HAP-1 (cell line): ENCODE data around the gene KDM4D.
"Not testable (repeated sequence)": the region's sequence is repeated elsewhere in the genome, so short reads cannot be mapped to it uniquely, and the experiment has no call there.

Experiments used
- DNase-seq, 2 experiments: peaks; one replicate each; pipeline ENCODE4 v3.0.0-alpha.2; 2016 to 2020; ENCODE audit warnings: low spot score in 2 of 2
- H3K27me3 ChIP-seq: fragments of 250-450 bp; sonication (Bioruptor Pico); 2 replicates; pipeline ENCODE4 v1.5.1; 2020; ENCODE audit warnings: low read depth, mild to moderate bottlenecking, moderate library complexity
- H3K36me3 ChIP-seq: fragments of 250-450 bp; sonication (Bioruptor Pico); replicated peaks from 2 replicates; pipeline ENCODE4 v1.5.1; 2020; ENCODE audit warnings: mild to moderate bottlenecking
- H3K4me1 ChIP-seq: fragments of 250-450 bp; sonication (Bioruptor Pico); 2 replicates; pipeline ENCODE4 v1.5.1; 2020; ENCODE audit warnings: mild to moderate bottlenecking
- H3K4me3 ChIP-seq: fragments of 250-450 bp; sonication (Bioruptor Pico); 2 replicates; pipeline ENCODE4 v1.5.1; 2020; ENCODE audit warnings: mild to moderate bottlenecking, moderate library complexity
- H3K9me3 ChIP-seq: fragments of 250-450 bp; sonication (Bioruptor Pico); 2 replicates; pipeline ENCODE4 v1.5.1; 2020; ENCODE audit warnings: mild to moderate bottlenecking, moderate library complexity
- in situ Hi-C: fragments of 300-500 bp; cut with MboI; formaldehyde crosslinking; loops from 3 replicates; pipeline ENCODE4 v1.14.3; 2020; ENCODE audit warnings: low sequenced_read_pairs, inconsistent platforms, mixed read lengths

Gene KDM4D

DNA sequence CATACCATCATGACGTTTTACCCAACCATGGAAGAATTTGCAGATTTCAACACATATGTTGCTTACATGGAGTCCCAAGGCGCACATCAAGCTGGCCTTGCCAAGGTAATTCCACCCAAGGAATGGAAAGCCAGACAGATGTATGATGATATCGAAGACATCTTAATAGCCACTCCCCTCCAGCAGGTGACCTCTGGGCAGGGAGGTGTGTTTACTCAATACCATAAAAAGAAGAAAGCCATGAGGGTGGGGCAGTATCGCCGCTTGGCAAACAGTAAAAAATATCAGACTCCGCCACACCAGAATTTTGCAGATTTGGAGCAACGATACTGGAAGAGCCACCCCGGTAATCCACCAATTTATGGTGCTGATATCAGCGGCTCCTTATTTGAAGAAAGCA lies 52.1 kb downstream of the KDM4D start:
- H3K9me3 ChIP-seq, H3K4me3 ChIP-seq, DNase-seq, H3K27me3 ChIP-seq, in situ Hi-C loops, H3K36me3 ChIP-seq, H3K4me1 ChIP-seq: not testable (repeated sequence)

DNA sequence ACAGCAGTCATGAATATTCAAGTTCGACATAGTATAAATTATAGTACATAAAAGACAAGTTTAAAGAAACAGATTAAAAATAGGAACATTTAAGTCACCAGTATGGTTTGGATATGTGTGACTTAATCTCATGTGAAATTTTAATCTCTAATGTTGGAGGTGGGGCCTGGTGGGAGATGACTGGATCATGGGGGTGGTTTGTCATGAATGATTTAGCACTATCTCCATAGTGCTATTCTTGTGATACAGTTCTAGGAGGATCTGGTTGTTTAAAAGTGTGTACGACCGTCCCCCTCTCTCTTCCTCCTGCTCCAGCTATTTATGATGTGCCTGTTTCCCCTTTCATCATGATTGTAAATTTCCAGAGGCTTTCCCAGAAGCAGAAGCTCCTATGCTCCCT lies 54.8 kb downstream of the KDM4D start:
- H3K36me3 ChIP-seq = no peaks in the 10 kb centered on the region
- in situ Hi-C loops = no loop called here
- no peaks in the 10 kb centered on the region for H3K9me3 ChIP-seq
- H3K4me1 ChIP-seq = no peaks in the 10 kb centered on the region
- no peak for DNase-seq
- no peak overlapping the region for H3K4me3 ChIP-seq
- no peaks in the 10 kb centered on the region for H3K27me3 ChIP-seq

DNA sequence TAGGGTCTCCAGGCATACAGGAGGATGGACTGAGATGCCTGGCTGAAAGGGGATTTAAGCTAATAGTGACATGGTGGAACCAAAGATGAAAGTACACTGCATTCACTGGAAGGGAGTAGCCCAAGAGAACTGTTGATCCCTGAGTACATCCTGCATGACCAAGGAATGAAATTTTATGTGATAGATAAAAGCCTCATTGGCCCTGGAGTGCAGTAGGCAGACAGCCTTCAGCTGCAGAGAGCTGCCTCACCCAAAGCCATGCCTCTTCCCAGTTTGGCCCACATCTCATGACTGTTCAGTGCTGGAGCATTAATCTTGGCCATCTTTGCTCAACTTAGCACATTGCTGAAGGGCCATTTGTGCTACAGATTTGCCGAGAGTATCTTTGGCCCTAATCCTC lies 59.5 kb downstream of the KDM4D start:
- no peaks in the 10 kb centered on the region for H3K4me1 ChIP-seq
- no peaks in the 10 kb centered on the region for H3K9me3 ChIP-seq
- in situ Hi-C loops = no loop called here
- H3K27me3 ChIP-seq = peaks cover 2% of the 10 kb centered on the region; the same call in 1 of the 2 replicates
- DNase-seq = no peak
- no peak overlapping the region for H3K4me3 ChIP-seq
- H3K36me3 ChIP-seq = no peaks in the 10 kb centered on the region

DNA sequence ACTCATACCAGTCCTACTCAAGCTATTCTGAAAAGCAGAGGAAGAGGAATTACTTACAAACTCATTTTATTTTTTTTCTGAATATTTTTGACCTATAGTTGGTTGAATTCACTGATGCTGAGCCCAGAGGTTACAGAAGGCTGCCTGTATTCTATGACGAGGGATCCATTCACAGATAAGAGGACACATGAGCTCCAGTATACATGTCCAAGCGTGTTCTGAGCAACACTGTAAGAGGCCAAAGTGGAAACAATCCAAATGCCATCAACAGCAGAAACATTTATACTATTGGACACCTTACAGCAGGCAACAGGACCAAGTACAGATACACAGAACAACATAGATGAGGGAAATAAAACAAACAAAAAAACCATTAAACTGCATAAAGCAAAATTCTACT lies 61.8 kb downstream of the KDM4D start:
- no peaks in the 10 kb centered on the region for H3K4me1 ChIP-seq
- in situ Hi-C loops = no loop called here
- no peaks in the 10 kb centered on the region for H3K9me3 ChIP-seq
- no peak overlapping the region for H3K4me3 ChIP-seq
- DNase-seq = no peak
- no peaks in the 10 kb centered on the region for H3K36me3 ChIP-seq
- H3K27me3 ChIP-seq = peaks cover 2% of the 10 kb centered on the region; the same call in 1 of the 2 replicates

DNA sequence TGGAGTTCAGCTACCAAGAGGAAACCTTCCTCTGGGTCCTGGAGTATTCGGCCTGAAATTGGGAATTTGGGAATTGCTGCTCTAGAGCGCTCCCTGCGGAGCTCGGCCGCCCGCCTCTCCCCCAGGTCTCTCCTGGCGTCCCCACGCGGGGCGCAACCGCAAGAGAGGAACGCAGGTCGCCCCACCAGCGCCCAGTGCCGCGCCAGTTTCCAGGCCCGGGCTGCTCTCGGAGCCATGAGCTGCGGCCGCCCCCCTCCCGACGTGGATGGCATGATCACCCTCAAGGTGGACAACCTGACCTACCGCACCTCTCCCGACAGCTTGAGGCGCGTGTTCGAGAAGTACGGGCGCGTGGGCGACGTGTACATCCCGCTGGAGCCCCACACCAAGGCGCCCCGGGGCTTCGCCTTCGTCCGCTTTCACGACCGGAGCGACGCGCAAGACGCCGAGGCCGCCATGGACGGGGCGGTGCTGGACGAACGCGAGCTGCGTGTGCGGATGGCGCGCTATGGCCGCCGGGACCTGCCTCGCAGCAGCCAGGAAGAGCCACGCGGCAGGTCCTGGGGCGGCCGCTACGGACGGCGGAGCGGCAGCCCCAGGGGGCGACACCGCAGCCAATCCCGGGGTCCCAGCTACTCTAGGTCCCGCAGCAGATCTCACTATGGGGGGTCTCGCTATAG lies 64.0 kb downstream of the KDM4D start:
- H3K27me3 ChIP-seq, H3K4me3 ChIP-seq, H3K9me3 ChIP-seq, H3K4me1 ChIP-seq, DNase-seq, H3K36me3 ChIP-seq, in situ Hi-C loops: not testable (repeated sequence)

DNA sequence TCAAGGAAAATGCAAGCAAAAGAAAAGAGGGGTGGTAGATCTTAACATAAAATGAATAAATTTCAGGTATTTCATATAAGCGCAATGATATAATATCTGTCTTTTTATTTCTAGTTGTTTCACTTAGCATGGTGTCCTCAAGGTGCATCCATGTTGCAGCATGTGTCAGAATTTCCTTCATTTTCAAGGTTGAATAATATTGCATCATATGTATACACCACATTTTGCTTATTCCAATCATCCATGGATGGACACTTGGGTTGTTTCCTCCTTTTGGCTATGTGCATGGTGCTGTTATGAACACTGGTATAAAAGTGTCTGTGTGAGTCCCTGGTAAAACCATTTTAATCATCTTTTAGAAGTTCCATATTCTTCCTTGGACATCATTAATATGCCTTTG lies 68.7 kb downstream of the KDM4D start:
- Histone ChIP-seq H3K27me3 (peaks cover 15% of the 10 kb centered on the region; the same call in 1 of the 2 replicates), H3K4me1 (no peaks in the 10 kb centered on the region), H3K4me3 (no peak overlapping the region), H3K9me3 (no peaks in the 10 kb centered on the region), H3K36me3 (no peaks in the 10 kb centered on the region)
- no peak for DNase-seq
- in situ Hi-C loops = no loop called here

DNA sequence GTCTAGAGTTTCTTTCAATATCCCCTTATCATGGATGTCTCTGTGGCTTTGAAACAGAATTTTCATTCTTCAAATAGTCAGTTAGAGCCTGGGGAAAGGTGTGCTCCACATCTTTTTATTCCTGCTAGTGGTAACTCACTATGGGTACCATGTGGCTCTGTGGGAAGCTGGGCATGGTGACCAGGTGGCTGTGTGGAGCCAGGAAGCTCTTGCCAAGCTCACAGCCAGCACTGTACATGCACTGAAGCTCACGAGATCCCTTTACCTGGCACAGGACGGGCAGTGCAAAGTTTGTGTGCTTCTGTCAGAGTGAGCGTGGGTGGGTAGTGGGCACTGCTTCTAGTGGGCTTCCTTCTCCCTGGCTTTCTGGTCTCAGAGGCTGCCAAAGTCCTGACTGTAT lies 69.4 kb downstream of the KDM4D start:
- Histone ChIP-seq H3K36me3 (no peaks in the 10 kb centered on the region), H3K9me3 (no peaks in the 10 kb centered on the region), H3K27me3 (peaks cover 15% of the 10 kb centered on the region; the same call in 1 of the 2 replicates), H3K4me1 (no peaks in the 10 kb centered on the region), H3K4me3 (no peak overlapping the region)
- DNase-seq = no peak
- in situ Hi-C loops = no loop called here

DNA sequence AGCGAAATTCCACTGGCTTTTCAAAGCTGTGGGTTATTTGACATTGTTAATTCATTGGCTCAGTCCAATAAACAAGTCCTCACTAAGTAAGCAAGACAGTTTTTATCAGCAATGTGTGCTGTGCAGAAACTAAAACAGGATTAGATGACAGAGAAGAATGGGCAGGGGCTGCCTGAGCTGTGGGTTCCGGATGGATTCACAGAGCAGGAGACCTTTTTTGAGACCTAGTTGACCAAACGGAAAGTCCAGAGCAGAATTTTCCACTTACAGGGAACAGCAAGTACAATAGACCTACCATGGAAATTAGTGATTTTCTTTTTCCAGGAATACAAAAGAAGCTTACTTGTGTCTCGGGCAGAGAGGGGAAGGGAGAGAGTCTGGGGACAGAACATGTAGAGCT lies 70.5 kb downstream of the KDM4D start:
- Histone ChIP-seq H3K27me3 (peaks cover 15% of the 10 kb centered on the region; the same call in 1 of the 2 replicates), H3K4me3 (no peak overlapping the region), H3K9me3 (no peaks in the 10 kb centered on the region), H3K4me1 (no peaks in the 10 kb centered on the region), H3K36me3 (no peaks in the 10 kb centered on the region)
- in situ Hi-C loops = no loop called here
- DNase-seq = no peak

DNA sequence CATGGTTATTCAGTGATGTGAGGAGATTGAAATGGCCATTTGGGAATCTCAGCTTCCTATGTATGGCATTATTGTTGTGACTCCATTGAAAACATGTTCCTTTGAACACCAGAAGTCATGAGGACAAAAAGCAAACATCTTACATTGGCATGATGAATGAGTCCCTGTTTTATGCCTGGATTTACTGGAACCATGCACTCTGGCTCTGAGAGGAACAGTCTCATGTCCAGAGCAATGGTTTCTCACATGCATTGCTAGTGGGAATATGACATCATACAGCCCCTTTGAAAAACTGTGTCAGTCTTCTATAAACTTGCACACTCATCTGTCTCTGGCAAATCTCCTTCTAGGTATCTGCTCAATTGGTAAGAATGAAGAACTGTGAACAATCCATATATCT lies 72.3 kb downstream of the KDM4D start:
- Histone ChIP-seq H3K4me1 (no peaks in the 10 kb centered on the region), H3K4me3 (no peak overlapping the region), H3K36me3 (no peaks in the 10 kb centered on the region), H3K27me3 (peaks cover 15% of the 10 kb centered on the region; the same call in 1 of the 2 replicates), H3K9me3 (no peaks in the 10 kb centered on the region)
- in situ Hi-C loops = no loop called here
- DNase-seq = no peak
